GM10248 (cell line): ENCODE results near the gene C5orf15.

ENCODE experiments used
- CTCF ChIA-PET: fragments of 300-600 bp; sonication (Branson Sonifier 250); formaldehyde crosslinking; extraction: SDS; loops from one replicate; lab custom pipeline; 2021; ENCODE audit warnings: antibody characterized with exemption; lab: Yijun Ruan, JAX
- POLR2A ChIA-PET: fragments of 350-650 bp; sonication (Branson Sonifier 250); formaldehyde crosslinking; extraction: SDS; loops from one replicate; lab custom pipeline; 2020; ENCODE audit warnings: antibody characterized with exemption; lab: Yijun Ruan, JAX
- DNase-seq: peaks from one replicate; pipeline ENCODE4 v3.0.0; 2012; ENCODE audit errors: extremely low spot score
- CTCF ChIP-seq: IDR thresholded peaks from 2 replicates; pipeline ENCODE4 v1.5.1; 2012; ENCODE audit warnings: mild to moderate bottlenecking, low read depth; ENCODE audit errors: extremely low read depth, missing control alignments, control extremely low read depth

The C5orf15 gene

GRCh38 chr5:133927300-133928180 lies 40.9 kb downstream of the C5orf15 start:
- CTCF ChIA-PET, result no interaction called here
- POLR2A ChIA-PET, result no interaction called here
- no peak for DNase-seq
- TF ChIP-seq CTCF, result no peak

GRCh38 chr5:133926489-133927299 lies 41.7 kb downstream of the C5orf15 start:
- POLR2A ChIA-PET, result no interaction called here

GRCh38 chr5:133925866-133926488 lies 42.4 kb downstream of the C5orf15 start:
- TF ChIP-seq CTCF, result no peak
- ChIA-PET POLR2A (no interaction called here), CTCF (interaction anchor here (0.9 kb wide), 1 partner anchor 19 kb away, joined by 3 read pairs; no protein-coding TSS in a partner anchor)
- DNase-seq, result no peak

More at GRCh38 chr5:133926489-133927299, 41.7 kb downstream of the C5orf15 start:
- TF ChIP-seq CTCF, result no peak
- DNase-seq, result no peak
- CTCF ChIA-PET, result no interaction called here

GRCh38 chr5:133925269-133925668 lies 43.2 kb downstream of the C5orf15 start:
- POLR2A ChIA-PET, result no interaction called here
- no peak for DNase-seq
- CTCF ChIA-PET, result interaction anchor here (0.9 kb wide), 1 partner anchor 20 kb away, joined by 3 read pairs; no protein-coding TSS in a partner anchor
- TF ChIP-seq CTCF, result no peak

- CTCF ChIA-PET, result interaction anchor here (0.6 to 1.6 kb wide), 5 partner anchors 9 to 27 kb away, joined by 3 to 7 read pairs (median 3); no protein-coding TSS in a partner anchor
- POLR2A ChIA-PET, result interaction anchor here (0.9 kb wide), 1 partner anchor 28 kb away, joined by 3 read pairs; no protein-coding TSS in a partner anchor
Observed at GRCh38 chr5:133924221-133924920, 44.1 kb downstream of the C5orf15 start.

More at GRCh38 chr5:133924221-133924920, 44.1 kb downstream of the C5orf15 start:
- no peak for DNase-seq
- TF ChIP-seq CTCF, result no peak
